Measurements from ENCODE around the gene CCDC13. TPM values are rescaled to one million over a fixed set of nuclear protein-coding genes. Genes with fewer than 3 reads are reported as not detected.

Gene CCDC13
- polyA plus RNA-seq, 1 donor (not counting 4 experiments of a cell fraction or from before 2014, with no cell fraction given) = 0.21 TPM

DNA sequence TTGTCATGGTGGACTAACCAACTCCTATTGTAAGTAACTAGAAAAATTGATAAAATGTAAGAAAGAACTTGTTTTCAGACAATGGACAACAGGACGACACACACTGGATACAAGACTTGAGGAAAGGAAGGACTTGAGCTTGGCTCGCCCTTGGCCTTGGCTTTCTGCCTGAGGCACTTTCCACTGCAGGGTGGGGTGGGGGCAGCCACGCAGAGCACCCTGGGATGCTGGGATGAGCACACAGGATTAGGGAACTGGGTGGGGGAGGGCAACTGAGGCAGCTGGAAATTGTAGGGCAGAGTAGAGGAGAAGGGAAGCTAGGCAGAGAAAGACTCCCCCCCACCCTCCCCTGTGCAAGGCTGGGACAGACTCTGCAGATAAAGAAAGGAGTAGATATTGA lies 45.0 kb downstream of the CCDC13 start:
- Histone ChIP-seq H3K27ac (ENCODE audit: control insufficient read depth, insufficient read depth, low read length) (no peak overlapping the region), H3K4me2 (ENCODE audit: control insufficient read depth, extremely low read depth, insufficient read depth, low read depth, low read length) (no peak overlapping the region), H3K9me1 (ENCODE audit: control insufficient read depth, extremely low read depth, insufficient read depth, low read length) (no peaks in the 10 kb centered on the region), H3K4me1 (ENCODE audit: control insufficient read depth, extremely low read depth, insufficient read depth, low read length) (no peaks in the 10 kb centered on the region), H3K36me3 (ENCODE audit: control insufficient read depth in 2 of 2, extremely low read depth in 1 of 2, insufficient read depth in 2 of 2, low read length in 2 of 2) (no peaks in the 10 kb centered on the region), H3K79me2 (ENCODE audit: control insufficient read depth, insufficient read depth, low read length) (no peaks in the 10 kb centered on the region), H2AFZ (ENCODE audit: control insufficient read depth, low read length) (no peak overlapping the region), H3K4me3 (ENCODE audit: control insufficient read depth in 2 of 3, extremely low read depth in 1 of 3, insufficient read depth in 2 of 3, low read depth in 1 of 3, low read length in 3 of 3) (no peak overlapping the region), H4K20me1 (ENCODE audit: control insufficient read depth, extremely low read depth, insufficient read depth, low read length) (no peaks in the 10 kb centered on the region), H3K27me3 (ENCODE audit: control insufficient read depth, extremely low read depth, insufficient read depth, low read length) (peaks cover 6% of the 10 kb centered on the region), H3K9ac (ENCODE audit: control insufficient read depth, extremely low read depth, insufficient read depth, low read length) (no peak overlapping the region), H3K9me3 (ENCODE audit: control insufficient read depth, low read depth, low read length) (no peaks in the 10 kb centered on the region)
- no peak for DNase-seq (ENCODE audit: low read depth, low spot score)
- dilution Hi-C loops (cut with MboI; ENCODE audit: extremely low pct_ligation_motif_present, low sequenced_read_pairs) = no loop called here
- no peak for TF ChIP-seq EZH2 (IDR thresholded peaks at IDR 0.05; ENCODE audit: low read length)
- TF ChIP-seq, protein P1, sequence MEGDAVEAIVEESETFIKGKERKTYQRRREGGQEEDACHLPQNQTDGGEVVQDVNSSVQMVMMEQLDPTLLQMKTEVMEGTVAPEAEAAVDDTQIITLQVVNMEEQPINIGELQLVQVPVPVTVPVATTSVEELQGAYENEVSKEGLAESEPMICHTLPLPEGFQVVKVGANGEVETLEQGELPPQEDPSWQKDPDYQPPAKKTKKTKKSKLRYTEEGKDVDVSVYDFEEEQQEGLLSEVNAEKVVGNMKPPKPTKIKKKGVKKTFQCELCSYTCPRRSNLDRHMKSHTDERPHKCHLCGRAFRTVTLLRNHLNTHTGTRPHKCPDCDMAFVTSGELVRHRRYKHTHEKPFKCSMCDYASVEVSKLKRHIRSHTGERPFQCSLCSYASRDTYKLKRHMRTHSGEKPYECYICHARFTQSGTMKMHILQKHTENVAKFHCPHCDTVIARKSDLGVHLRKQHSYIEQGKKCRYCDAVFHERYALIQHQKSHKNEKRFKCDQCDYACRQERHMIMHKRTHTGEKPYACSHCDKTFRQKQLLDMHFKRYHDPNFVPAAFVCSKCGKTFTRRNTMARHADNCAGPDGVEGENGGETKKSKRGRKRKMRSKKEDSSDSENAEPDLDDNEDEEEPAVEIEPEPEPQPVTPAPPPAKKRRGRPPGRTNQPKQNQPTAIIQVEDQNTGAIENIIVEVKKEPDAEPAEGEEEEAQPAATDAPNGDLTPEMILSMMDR (optimal IDR thresholded peaks at IDR 0.05 in 1 of 3, IDR thresholded peaks at IDR 0.05 in 1 of 3, conservative IDR thresholded peaks at IDR 0.05 in 1 of 3; ENCODE audit: extremely low read depth in 1 of 3, insufficient read depth in 2 of 3, low read length in 3 of 3) = no peak
- FAIRE-seq = no peak

DNA sequence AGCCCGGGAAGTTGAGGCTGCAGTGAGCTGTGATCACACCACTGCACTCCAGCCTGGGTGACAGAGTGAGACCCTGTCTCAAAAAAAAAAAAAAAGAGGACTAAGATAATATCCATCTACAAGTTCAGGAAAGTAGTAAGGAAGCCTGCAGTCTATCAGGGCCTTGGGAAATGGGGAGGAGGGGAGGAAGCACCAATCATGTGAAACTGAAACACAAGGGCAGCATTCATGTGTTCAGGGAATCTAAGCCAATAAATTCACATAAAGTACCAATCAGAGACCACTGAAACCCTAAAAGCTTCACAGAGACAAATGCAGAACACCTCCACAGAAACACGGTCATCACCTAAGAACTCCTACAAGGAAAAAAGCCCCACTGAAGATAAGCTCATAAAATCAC lies 47.6 kb downstream of the CCDC13 start:
- Histone ChIP-seq H3K4me2 (ENCODE audit: control insufficient read depth, extremely low read depth, insufficient read depth, low read depth, low read length) (no peak overlapping the region), H3K4me3 (ENCODE audit: control insufficient read depth in 2 of 3, extremely low read depth in 1 of 3, insufficient read depth in 2 of 3, low read depth in 1 of 3, low read length in 3 of 3) (no peak overlapping the region), H4K20me1 (ENCODE audit: control insufficient read depth, extremely low read depth, insufficient read depth, low read length) (no peaks in the 10 kb centered on the region), H3K79me2 (ENCODE audit: control insufficient read depth, insufficient read depth, low read length) (no peaks in the 10 kb centered on the region), H3K27ac (ENCODE audit: control insufficient read depth, insufficient read depth, low read length) (no peak overlapping the region), H3K9me1 (ENCODE audit: control insufficient read depth, extremely low read depth, insufficient read depth, low read length) (no peaks in the 10 kb centered on the region), H2AFZ (ENCODE audit: control insufficient read depth, low read length) (no peak overlapping the region), H3K4me1 (ENCODE audit: control insufficient read depth, extremely low read depth, insufficient read depth, low read length) (no peaks in the 10 kb centered on the region), H3K36me3 (ENCODE audit: control insufficient read depth in 2 of 2, extremely low read depth in 1 of 2, insufficient read depth in 2 of 2, low read length in 2 of 2) (no peaks in the 10 kb centered on the region), H3K27me3 (ENCODE audit: control insufficient read depth, extremely low read depth, insufficient read depth, low read length) (peaks cover 2% of the 10 kb centered on the region), H3K9me3 (ENCODE audit: control insufficient read depth, low read depth, low read length) (no peaks in the 10 kb centered on the region), H3K9ac (ENCODE audit: control insufficient read depth, extremely low read depth, insufficient read depth, low read length) (no peak overlapping the region)
- DNase-seq (ENCODE audit: low read depth, low spot score) (no peak), FAIRE-seq (no peak)
- TF ChIP-seq, protein P1 (optimal IDR thresholded peaks at IDR 0.05 in 1 of 3, IDR thresholded peaks at IDR 0.05 in 1 of 3, conservative IDR thresholded peaks at IDR 0.05 in 1 of 3; ENCODE audit: extremely low read depth in 1 of 3, insufficient read depth in 2 of 3, low read length in 3 of 3) = no peak
- no peak for TF ChIP-seq EZH2 (IDR thresholded peaks at IDR 0.05; ENCODE audit: low read length)
- dilution Hi-C loops (cut with MboI; ENCODE audit: extremely low pct_ligation_motif_present, low sequenced_read_pairs) = no loop called here
